HCT116 (cell line): ENCODE data around the gene UBASH3B. TPM values are rescaled to one million over a fixed set of nuclear protein-coding genes. Genes with fewer than 3 reads are reported as not detected.

ENCODE experiments used
- ATAC-seq: fragments of 200-7000 bp; cut with Tn5 transposase; 2 replicates; pipeline ENCODE4 v1.9.1; 2020; ENCODE audit warnings: mild to moderate bottlenecking, moderate library complexity
- BruUV-seq: library from RNA; stranded (reverse); fragments of 400-500 nt; replicated peaks from 2 replicates; lab custom pipeline; 2021; lab: Mats Ljungman, UMichigan
- CTCF ChIA-PET: fragments of 300-600 bp; sonication (Branson Sonifier 250); formaldehyde crosslinking; loops from one replicate; lab custom pipeline; 2021; ENCODE audit warnings: antibody characterized with exemption; lab: Charles Lee
- POLR2A ChIA-PET: fragments of 300-600, 350-600 bp; sonication (Branson Sonifier 250); formaldehyde crosslinking; loops from one replicate; lab custom pipeline; 2021; ENCODE audit warnings: antibody characterized with exemption; lab: Charles Lee
- RAD21 ChIA-PET, 2 experiments: fragments of 300-600 bp; sonication (Branson Sonifier 250); formaldehyde crosslinking; loops; one replicate each; lab custom pipeline; 2023; ENCODE audit warnings: low total read pairs in 2 of 2; ENCODE audit not compliant: uncharacterized antibody in 2 of 2, unreplicated experiment in 2 of 2, low non-redundant PET in 1 of 2; lab: Charles Lee
- DNase-seq: peaks from one replicate; pipeline ENCODE4 v3.0.0-alpha.2; 2010; ENCODE audit warnings: low read depth, low spot score
- H2AFZ ChIP-seq: fragments of 200-600 bp; shearing (Covaris generic), sonication (generic); 2 replicates; pipeline ENCODE4 v1.6.1; 2017; ENCODE audit warnings: low read depth, mixed run types, mixed read lengths, antibody characterized with exemption, low read length; ENCODE audit not compliant: poor library complexity, severe bottlenecking
- H3K27ac ChIP-seq: 2 replicates; pipeline ENCODE4 v1.5.1; 2012; ENCODE audit warnings: low read depth, low read length
- H3K27me3 ChIP-seq: fragments of 200-600 bp; sonication (generic); 2 replicates; pipeline ENCODE4 v1.6.1; 2016; ENCODE audit warnings: mixed run types, low read length, mixed read lengths; ENCODE audit not compliant: insufficient read depth
- H3K36me3 ChIP-seq, 2 experiments: fragments of 200-500 bp in 1 of 2; fragments of 200-600 bp in 1 of 2; sonication (Bioruptor generic) in 1 of 2; sonication (generic) in 1 of 2; 2 replicates each; pipeline versions ENCODE4 v1.5.1 to v1.6.1; 2014 to 2016; ENCODE audit warnings: low read length in 2 of 2, inconsistent platforms in 1 of 2, mixed read lengths in 1 of 2, mixed run types in 1 of 2; ENCODE audit not compliant: insufficient read depth in 2 of 2, control insufficient read depth in 1 of 2
- H3K4me1 ChIP-seq, 2 experiments: fragments of 200-600 bp in 1 of 2; sonication (generic) in 1 of 2; 2 replicates each; pipeline versions ENCODE4 v1.5.1 to v1.6.1; 2012 to 2017; ENCODE audit warnings: low read length in 2 of 2, inconsistent platforms in 1 of 2, mild to moderate bottlenecking in 1 of 2, mixed read lengths in 1 of 2, mixed run types in 1 of 2, moderate library complexity in 1 of 2; ENCODE audit not compliant: insufficient read depth in 2 of 2, control insufficient read depth in 1 of 2
- H3K4me2 ChIP-seq: fragments of 200-600 bp; sonication (generic); 2 replicates; pipeline ENCODE4 v1.6.1; 2017; ENCODE audit warnings: mixed run types, low read length, mixed read lengths
- H3K4me3 ChIP-seq, 2 experiments: fragments of 200-600 bp in 1 of 2; sonication (generic) in 1 of 2; replicated peaks in 1 of 2; 2 replicates each; pipeline ENCODE4 v1.5.1; 2011 to 2016; ENCODE audit warnings: low read length in 2 of 2, control low read depth in 1 of 2, low read depth in 1 of 2, mild to moderate bottlenecking in 1 of 2, mixed read lengths in 1 of 2, mixed run types in 1 of 2
- H3K79me2 ChIP-seq: fragments of 200-600 bp; sonication (generic); 2 replicates; pipeline ENCODE4 v1.6.1; 2017; ENCODE audit warnings: mild to moderate bottlenecking, mixed run types, low read length, moderate library complexity, mixed read lengths; ENCODE audit not compliant: insufficient read depth
- H3K9ac ChIP-seq: fragments of 200-600 bp; sonication (generic); 2 replicates; pipeline ENCODE4 v1.6.1; 2016; ENCODE audit warnings: low read length, mixed read lengths
- H3K9me2 ChIP-seq: fragments of 200-600 bp; sonication (generic), shearing (Covaris generic); 2 replicates; pipeline ENCODE4 v1.6.1; 2017; ENCODE audit warnings: mixed run types, mild to moderate bottlenecking, moderate library complexity; ENCODE audit not compliant: insufficient read depth
- H3K9me3 ChIP-seq, 2 experiments: fragments of 200-500 bp in 1 of 2; fragments of 200-600 bp in 1 of 2; sonication (Bioruptor generic) in 1 of 2; sonication (generic) in 1 of 2; 2 replicates each; pipeline ENCODE4 v1.6.1; 2014 to 2017; ENCODE audit warnings: low read length in 2 of 2, mixed read lengths in 2 of 2, inconsistent platforms in 1 of 2, low read depth in 1 of 2, mild to moderate bottlenecking in 1 of 2, mixed run types in 1 of 2, moderate library complexity in 1 of 2; ENCODE audit not compliant: control insufficient read depth in 1 of 2, insufficient read depth in 1 of 2
- H4K20me1 ChIP-seq: fragments of 200-600 bp; sonication (generic), shearing (Covaris generic); 2 replicates; pipeline ENCODE4 v1.6.1; 2017; ENCODE audit warnings: mixed run types, mild to moderate bottlenecking, moderate library complexity; ENCODE audit not compliant: insufficient read depth
- CEBPB ChIP-seq: IDR thresholded peaks from 2 replicates; pipeline ENCODE4 v1.6.1; 2012; ENCODE audit warnings: low read depth
- ELF1 ChIP-seq: IDR thresholded peaks from 2 replicates; pipeline ENCODE4 v1.6.1; 2012; ENCODE audit warnings: low read depth, borderline replicate concordance
- FOSL1 ChIP-seq: IDR thresholded peaks from 2 replicates; pipeline ENCODE4 v1.6.1; 2012; ENCODE audit warnings: low read depth
- SIN3A ChIP-seq: IDR thresholded peaks from 2 replicates; pipeline ENCODE4 v1.6.1; 2012; ENCODE audit warnings: low read depth
- SP1 ChIP-seq: IDR thresholded peaks from 2 replicates; pipeline ENCODE4 v1.6.1; 2012; ENCODE audit warnings: low read depth
- TCF7L2 ChIP-seq: IDR thresholded peaks from 2 replicates; pipeline ENCODE4 v1.7.0; 2011; ENCODE audit warnings: borderline replicate concordance, inconsistent platforms; ENCODE audit not compliant: insufficient read depth, insufficient read length; ENCODE audit errors: extremely low read depth
- ZBTB33 ChIP-seq: IDR thresholded peaks from 2 replicates; pipeline ENCODE4 v1.6.1; 2011; ENCODE audit warnings: mild to moderate bottlenecking, low read length, moderate library complexity; ENCODE audit not compliant: insufficient replicate concordance; ENCODE audit errors: extremely low read depth
- ZNF274 ChIP-seq: fragments of 200-500 bp; sonication (Bioruptor generic); IDR thresholded peaks from 2 replicates; pipeline ENCODE4 v1.6.1; 2014; ENCODE audit warnings: mild to moderate bottlenecking, low read depth, low read length, inconsistent platforms
- intact Hi-C: fragments of 100-400 bp; cut with micrococcal nuclease; formaldehyde crosslinking; loops from 2 replicates; pipeline ENCODE4 v1.10.0; 2022
- total RNA-seq: library from RNA; stranded (reverse); gene quantifications from one replicate; pipeline ENCODE4 v1.2.1, GENCODE V29; 2021; ENCODE audit not compliant: unreplicated experiment

The UBASH3B gene
- total RNA-seq, 1 experiment from 2014 or later = 40.3 TPM

- H3K4me2 ChIP-seq = no peak overlapping the region
- H3K36me3 ChIP-seq = no peaks in the 10 kb centered on the region
- H3K9me3 ChIP-seq = no peaks in the 10 kb centered on the region
- H3K9ac ChIP-seq = no peak overlapping the region
- H3K79me2 ChIP-seq = no peaks in the 10 kb centered on the region
- no peaks in the 10 kb centered on the region for H4K20me1 ChIP-seq
- no peaks in the 10 kb centered on the region for H3K4me1 ChIP-seq
- no peak overlapping the region for H3K4me3 ChIP-seq
- ATAC-seq (no peak), DNase-seq (no peak)
- no peak overlapping the region for H3K27ac ChIP-seq
- H3K9me2 ChIP-seq = no peaks in the 10 kb centered on the region
- ChIA-PET RAD21 (no interaction called here), CTCF (interaction anchor here (1.3 kb wide), 1 partner anchor 10 kb away, joined by 4 read pairs; no protein-coding TSS in a partner anchor), POLR2A (no interaction called here)
- intact Hi-C loops = no loop called here
- no peak for TF ChIP-seq ELF1
- TF ChIP-seq CEBPB = no peak
- TF ChIP-seq SP1 = no peak
- no peak for TF ChIP-seq TCF7L2
- TF ChIP-seq SIN3A = no peak
- TF ChIP-seq FOSL1 = no peak
- no peak for TF ChIP-seq ZNF274
- no peak for TF ChIP-seq ZBTB33
- H3K27me3 ChIP-seq = no peaks in the 10 kb centered on the region; the same call in 1 of the 2 replicates
- no TSS peak for BruUV-seq
- H2AFZ ChIP-seq = no peak overlapping the region
Observed at GRCh38 chr11:122843281-122844141, 188.0 kb downstream of the UBASH3B start.
